Stimulated activated naive CD4-positive, alpha-beta T cell treated with Interleukin-2 at 50 U/mL for 16 hours (primary cell): ENCODE data around the gene ZBTB20.
"Not testable (repeated sequence)": the region's sequence is repeated elsewhere in the genome, so short reads cannot be mapped to it uniquely, and the experiment has no call there.

ENCODE experiments used
- DNase-seq: peaks from one replicate; lab custom pipeline; 2025; lab: John Stamatoyannopoulos, UW

The ZBTB20 gene

DNA sequence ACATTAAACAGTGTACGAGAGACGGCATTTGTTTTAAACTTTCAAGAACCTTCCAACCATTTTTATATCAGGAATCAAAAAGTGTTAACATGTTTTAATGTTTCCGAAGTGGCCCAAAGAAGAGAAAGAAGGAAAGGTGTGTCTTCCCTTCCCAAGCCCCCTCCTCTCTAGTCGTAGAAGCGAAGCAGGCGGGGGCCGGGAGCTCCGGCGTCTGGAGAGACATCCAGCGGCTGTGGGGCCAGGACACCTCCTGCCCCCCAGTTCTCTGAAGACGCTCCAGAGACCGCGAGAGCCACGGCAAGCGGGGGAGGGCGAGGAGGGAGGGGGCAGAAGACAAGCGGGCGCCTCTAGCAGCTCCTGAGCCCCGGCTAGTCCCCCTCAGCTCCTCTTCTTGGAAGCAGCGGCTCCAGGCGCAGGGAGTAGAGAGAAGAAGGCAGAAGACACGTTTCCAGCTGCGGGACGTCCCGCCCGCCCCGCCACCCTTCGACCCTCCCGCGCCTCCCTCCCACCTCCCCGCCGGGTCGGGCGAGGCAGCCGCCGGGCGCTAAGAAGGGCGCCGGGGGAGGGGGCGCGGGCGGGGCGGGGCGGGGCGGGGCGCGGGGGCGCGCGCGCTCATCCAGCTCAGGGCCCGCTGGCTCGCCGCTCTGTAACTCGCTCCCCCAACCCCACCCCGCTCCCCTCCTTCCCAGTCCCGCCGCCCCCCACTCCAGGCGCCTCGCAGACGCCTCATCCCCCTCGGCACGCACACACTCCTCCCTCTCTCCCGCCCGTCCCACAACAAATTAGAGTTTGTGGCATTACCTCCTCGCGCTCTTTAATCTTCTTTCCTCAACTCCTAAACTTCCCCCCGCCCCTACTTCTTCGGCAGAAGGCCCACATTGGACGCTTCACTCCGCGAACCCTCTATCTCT lies at the start of gene ZBTB20:
Gene ZBTB20, minus strand, starts transcription at position 871 of the 911 bp plus-strand sequence.
- DNase-seq: peak; percentile 85

- no peak for DNase-seq
These were observed 47.4 kb upstream of the ZBTB20 start for GRCh38 chr3:115194476-115194875.

DNA sequence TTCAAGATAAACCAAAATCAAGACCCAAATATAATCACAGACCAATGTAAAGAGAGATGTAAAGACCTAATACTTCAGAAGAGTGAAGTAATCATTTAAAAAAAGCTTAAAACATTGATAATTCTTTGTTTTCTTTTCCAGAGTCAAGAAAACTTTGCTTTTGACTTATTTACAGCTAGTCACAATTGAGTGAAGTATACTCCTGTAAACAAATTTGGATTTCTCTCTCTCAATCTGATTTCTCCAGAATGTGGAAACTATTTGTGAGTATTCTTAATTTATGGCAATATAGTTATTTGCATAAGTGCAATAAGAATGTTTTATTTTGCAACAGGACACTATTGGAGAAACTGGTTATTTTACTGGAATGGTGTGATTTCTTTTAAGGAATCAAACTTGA lies 43.7 kb upstream of the ZBTB20 start:
- no peak for DNase-seq

GRCh38 chr3:115187149-115187757 lies 40.2 kb upstream of the ZBTB20 start:
- no peak for DNase-seq

- no peak for DNase-seq
These were observed 39.5 kb upstream of the ZBTB20 start for GRCh38 chr3:115186351-115187148.

DNA sequence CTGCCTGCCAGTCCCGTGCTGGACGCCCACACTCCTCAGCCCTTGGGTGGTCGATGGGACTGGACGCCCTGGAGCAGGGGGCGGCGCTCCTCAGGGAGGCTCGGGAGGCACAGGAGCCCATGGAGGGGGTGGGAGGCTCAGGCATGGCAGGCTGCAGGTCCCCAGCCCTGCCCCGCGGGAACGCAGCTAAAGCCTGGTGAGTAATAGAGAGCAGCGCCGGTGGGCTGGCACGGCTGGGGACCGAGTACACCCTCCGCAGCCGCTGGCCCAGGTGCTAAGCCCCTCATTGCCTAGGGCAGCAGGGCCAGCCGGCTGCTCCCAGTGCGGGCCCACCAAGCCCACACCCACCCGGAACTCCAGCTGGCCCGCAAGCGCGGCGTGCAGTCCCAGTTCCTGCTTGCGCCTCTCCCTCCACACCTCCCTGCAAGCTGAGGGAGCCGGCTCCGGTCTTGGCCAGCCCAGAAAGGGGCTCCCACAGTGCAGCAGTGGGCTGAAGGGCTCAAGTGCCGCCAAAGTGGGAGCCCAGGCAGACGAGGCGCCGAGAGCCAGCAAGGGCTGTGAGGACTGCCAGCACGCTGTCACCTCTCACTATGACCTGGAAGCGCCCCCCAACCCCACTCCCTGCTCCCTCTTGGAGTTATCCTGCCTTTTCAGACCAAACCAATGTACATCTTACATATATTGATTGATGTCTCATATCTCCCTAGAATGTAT lies 37.9 kb upstream of the ZBTB20 start:
- not testable (repeated sequence) for DNase-seq

- not testable (repeated sequence) for DNase-seq
These were observed 31.8 kb upstream of the ZBTB20 start for GRCh38 chr3:115178930-115179329.

GRCh38 chr3:115169808-115170207 lies 22.7 kb upstream of the ZBTB20 start:
- DNase-seq: no peak

GRCh38 chr3:115165701-115166100 lies 18.6 kb upstream of the ZBTB20 start:
- no peak for DNase-seq

DNA sequence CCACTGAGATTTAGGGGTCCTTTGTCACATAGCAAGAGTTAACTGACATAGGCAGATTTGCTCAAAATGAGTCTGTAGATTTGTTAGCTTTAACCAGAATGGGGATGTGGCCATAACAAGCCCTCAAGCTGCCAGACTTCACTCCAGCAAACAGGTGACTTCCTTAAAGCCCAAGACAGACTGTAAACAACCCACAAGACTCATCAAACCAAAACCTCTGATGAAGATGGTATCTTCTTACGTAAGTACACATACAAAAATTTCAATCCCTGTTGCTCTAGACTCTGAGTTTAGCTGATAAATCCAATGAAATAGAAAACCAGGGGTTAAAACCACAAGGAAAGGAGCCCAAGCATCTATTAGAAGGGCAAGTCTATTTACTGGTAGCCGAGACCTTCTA lies 18.2 kb upstream of the ZBTB20 start:
- DNase-seq: no peak

DNA sequence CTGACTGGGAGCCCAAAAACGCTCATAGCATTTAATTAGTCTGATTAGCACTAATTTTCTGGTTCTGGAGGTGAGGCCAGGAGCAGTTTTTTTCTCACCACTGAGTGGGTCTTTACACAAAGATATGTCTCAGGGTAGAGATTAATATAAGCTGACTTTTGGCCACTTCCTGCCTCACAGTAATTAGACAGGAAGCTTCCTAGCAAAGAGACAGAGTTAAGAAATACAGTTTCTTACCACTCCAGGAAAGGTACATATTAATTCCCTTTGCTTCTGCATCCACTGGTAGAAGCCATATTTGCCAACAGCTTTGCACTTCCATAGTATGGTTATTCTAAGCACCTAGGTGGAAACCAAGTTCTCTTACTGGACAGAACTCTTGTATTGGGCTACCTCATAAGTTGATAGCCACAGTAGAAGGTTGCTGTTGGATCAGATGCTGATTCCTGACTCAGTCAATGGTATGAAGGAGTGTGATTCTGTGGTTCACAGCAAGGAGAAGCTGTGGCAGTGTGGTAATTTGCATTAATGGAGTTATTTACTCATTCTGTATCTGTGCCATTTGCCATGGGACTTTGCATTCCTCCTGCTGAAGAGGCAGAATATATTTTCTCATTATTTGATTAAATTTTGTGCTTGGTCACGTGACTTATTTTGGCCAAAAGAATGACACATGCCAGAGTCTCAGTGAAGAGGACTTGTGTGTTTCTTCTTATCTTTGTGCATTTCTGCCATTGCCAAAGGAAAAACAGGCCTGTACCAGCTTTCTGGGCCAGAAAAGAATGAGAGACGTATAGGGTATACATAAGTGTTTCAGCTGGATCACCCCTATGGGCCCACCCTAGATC lies 17.5 kb upstream of the ZBTB20 start:
- DNase-seq: no peak

DNA sequence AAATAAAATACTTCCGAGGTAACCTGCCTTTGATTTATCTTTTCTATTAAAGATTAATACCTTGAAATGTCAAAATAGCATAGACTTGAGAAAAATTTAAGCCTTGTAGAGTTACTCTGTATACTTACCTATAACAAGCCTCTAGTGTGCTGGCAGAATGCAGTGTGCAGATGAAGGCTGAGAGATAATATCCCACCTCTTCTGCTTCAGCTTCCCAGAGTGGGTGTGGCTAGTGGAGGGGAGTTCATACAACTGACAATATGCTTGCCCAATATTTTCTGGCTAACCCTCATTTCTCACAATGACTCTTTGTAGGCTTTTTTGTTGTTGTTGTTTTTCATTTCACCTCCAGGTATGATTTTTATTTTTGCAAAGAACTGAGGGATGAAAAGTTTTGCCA lies 15.7 kb upstream of the ZBTB20 start:
- DNase-seq: no peak

GRCh38 chr3:115161866-115162265 lies 14.8 kb upstream of the ZBTB20 start:
- DNase-seq: no peak

DNA sequence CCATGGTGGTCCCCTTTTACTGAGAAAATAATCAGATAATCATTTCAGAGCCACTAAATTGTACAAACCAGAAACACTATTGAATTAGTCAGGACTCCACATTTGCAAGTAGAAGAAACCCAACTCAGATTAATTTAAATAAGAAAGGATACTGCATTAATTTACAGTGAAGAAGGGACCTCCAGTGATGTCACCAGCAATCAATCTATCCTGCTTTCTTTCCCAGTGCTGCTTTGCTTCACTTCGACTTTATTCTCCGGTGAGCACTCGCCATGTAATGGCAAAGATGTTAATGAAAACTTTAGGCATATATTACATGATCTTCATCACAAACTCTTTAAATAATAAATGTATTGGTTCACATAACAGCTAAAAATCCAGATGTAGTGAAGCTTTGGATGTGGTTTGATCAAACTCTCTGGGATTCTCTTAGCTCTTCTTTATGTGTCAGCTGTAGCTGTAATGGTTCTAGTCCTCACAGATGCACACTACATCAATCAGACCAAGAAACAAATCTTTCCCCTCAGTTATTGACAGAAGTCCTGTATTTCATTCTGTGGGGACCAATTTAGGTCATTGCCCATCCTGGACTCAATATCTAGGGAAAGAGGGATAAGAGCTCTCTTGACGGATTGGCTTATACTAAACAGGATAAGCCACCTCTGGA lies 14.2 kb upstream of the ZBTB20 start:
- no peak for DNase-seq

DNA sequence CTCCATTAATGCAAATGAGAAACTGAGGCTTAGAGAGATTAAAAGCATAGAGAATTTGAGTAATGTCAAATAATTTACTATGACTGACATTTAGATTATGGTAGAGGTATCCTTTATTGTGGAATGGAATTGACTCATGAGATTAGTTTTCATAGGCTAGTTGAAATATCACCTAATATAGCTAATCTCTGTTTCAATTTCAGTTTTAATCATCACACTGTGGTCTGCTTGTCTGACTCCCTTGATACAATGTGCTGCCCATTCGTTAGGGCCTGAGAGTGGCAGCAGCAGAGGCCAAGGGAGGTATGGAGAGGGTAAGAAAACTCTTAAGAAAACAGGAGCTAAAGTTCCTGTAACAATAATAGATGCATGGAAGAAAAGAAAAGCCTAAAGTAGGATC lies 13.2 kb upstream of the ZBTB20 start:
- DNase-seq: no peak

GRCh38 chr3:115156046-115156654 lies 9.1 kb upstream of the ZBTB20 start:
- no peak for DNase-seq

DNA sequence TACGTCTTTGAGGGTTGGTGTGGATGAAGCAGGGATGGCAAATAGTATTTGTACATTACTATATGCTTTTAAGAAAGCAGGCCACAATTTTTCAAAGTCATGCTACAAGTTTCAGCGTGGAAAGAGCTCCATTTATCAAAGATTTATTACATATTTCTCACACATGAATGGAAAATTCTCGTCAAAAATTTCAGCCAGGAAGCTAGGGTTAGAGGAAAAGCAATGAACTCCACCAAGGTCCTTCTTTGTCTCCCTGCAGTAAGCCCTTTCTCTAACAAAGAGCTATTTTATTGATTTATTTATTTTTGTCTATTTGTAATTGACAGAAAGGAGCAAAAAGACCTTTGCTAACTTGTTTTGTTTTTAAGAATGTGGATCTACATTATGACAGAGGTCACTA lies 7.5 kb upstream of the ZBTB20 start:
- no peak for DNase-seq

GRCh38 chr3:115151921-115152320 lies 4.8 kb upstream of the ZBTB20 start:
- DNase-seq: no peak

DNA sequence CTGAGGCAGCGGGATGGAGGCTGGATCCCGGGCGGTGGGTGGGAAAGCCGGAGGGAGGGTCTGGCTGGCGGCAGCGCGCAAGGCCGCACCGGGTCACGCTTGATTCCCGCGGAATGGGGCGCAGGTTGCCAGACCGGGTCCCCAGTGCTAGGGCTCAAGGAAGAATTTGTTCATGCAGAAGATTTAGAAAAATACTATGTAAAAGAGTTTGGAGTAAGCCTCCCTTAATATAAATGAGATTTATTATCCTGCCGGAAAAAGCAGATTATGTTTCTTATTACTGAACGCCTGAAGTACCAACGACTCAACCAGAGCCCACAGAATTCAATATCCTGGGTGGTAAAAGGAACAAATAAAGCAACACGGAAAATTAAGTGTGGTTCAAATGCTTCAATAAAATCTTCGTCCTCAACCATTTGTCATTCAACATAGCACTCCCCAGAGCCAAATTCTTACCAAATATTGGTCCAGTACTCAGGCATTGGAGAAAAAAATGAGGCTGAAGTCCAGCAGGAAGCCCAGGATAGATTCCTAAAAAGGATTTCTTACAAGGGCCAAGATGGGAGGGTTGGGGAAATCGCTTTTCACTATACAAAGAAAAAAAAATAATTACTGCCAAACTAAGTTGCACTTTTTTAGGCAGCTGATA lies 1.2 kb upstream of the ZBTB20 start:
- DNase-seq: no peak
